Osteocyte (in vitro differentiated cells): ENCODE data around the gene AK5. TPM values are rescaled to one million over a fixed set of nuclear protein-coding genes. Genes with fewer than 3 reads are reported as not detected.

Experiments used
- DNase-seq: peaks from one replicate; pipeline ENCODE4 v3.0.0; 2021; ENCODE audit warnings: mixed read lengths; ENCODE audit not compliant: unreplicated experiment; ENCODE audit errors: extremely low spot score
- H3K27ac Mint-ChIP-seq: one replicate; pipeline ENCODE4 v1.8.0; 2021; ENCODE audit warnings: mild to moderate bottlenecking, mixed read lengths; ENCODE audit not compliant: unreplicated experiment
- H3K27me3 Mint-ChIP-seq: one replicate; pipeline ENCODE4 v1.8.0; 2021; ENCODE audit warnings: mixed read lengths; ENCODE audit not compliant: unreplicated experiment
- H3K36me3 Mint-ChIP-seq: one replicate; pipeline ENCODE4 v1.8.0; 2021; ENCODE audit warnings: mixed read lengths; ENCODE audit not compliant: unreplicated experiment
- H3K4me1 Mint-ChIP-seq: one replicate; pipeline ENCODE4 v1.8.0; 2021; ENCODE audit warnings: mixed read lengths; ENCODE audit not compliant: unreplicated experiment
- H3K4me3 Mint-ChIP-seq: one replicate; pipeline ENCODE4 v1.8.0; 2021; ENCODE audit warnings: mild to moderate bottlenecking, moderate library complexity, mixed read lengths; ENCODE audit not compliant: unreplicated experiment
- H3K9me3 Mint-ChIP-seq: one replicate; pipeline ENCODE4 v1.8.0; 2021; ENCODE audit warnings: mixed read lengths; ENCODE audit not compliant: unreplicated experiment
- total RNA-seq: library from RNA; stranded (reverse); gene quantifications from 2 replicates; pipeline ENCODE4 v1.2.1, GENCODE V29; 2021
- TF ChIP-seq, protein P1 (sequence below): fragments of 200-600 bp; sonication (generic); IDR thresholded peaks from 2 replicates; pipeline ENCODE4 v1.5.0; 2021; ENCODE audit warnings: antibody characterized with exemption, mild to moderate bottlenecking, moderate library complexity

Gene AK5
- total RNA-seq, 1 donor from 2014 or later: 38.1 TPM

DNA sequence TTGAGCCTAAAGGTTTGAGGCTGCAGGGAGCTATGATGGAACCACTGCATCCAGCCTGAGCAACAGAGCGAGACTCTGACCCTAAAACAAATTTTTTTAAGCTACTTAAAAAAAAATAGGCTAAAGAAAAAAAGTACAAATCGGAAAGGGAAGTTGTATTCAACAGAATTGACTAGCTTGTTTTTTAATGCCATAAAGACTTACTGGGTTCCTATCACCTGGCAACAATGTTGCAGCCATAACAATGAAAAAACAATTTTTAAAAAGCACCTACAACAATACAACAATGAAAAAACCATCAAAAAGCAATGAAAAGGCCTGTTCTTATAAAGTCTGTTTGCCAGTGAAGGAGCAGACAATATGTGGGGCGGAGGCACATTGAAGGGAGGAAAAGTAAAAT, 42.5 kb upstream of the AK5 start:
- TF ChIP-seq, protein P1, sequence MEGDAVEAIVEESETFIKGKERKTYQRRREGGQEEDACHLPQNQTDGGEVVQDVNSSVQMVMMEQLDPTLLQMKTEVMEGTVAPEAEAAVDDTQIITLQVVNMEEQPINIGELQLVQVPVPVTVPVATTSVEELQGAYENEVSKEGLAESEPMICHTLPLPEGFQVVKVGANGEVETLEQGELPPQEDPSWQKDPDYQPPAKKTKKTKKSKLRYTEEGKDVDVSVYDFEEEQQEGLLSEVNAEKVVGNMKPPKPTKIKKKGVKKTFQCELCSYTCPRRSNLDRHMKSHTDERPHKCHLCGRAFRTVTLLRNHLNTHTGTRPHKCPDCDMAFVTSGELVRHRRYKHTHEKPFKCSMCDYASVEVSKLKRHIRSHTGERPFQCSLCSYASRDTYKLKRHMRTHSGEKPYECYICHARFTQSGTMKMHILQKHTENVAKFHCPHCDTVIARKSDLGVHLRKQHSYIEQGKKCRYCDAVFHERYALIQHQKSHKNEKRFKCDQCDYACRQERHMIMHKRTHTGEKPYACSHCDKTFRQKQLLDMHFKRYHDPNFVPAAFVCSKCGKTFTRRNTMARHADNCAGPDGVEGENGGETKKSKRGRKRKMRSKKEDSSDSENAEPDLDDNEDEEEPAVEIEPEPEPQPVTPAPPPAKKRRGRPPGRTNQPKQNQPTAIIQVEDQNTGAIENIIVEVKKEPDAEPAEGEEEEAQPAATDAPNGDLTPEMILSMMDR: no peak
- no peaks in the 10 kb centered on the region for H3K27me3 Mint-ChIP-seq
- H3K36me3 Mint-ChIP-seq: peaks cover 2% of the 10 kb centered on the region
- H3K27ac Mint-ChIP-seq: no peak overlapping the region
- DNase-seq: no peak
- peaks cover 6% of the 10 kb centered on the region for H3K9me3 Mint-ChIP-seq
- no peaks in the 10 kb centered on the region for H3K4me1 Mint-ChIP-seq
- H3K4me3 Mint-ChIP-seq: no peak overlapping the region

DNA sequence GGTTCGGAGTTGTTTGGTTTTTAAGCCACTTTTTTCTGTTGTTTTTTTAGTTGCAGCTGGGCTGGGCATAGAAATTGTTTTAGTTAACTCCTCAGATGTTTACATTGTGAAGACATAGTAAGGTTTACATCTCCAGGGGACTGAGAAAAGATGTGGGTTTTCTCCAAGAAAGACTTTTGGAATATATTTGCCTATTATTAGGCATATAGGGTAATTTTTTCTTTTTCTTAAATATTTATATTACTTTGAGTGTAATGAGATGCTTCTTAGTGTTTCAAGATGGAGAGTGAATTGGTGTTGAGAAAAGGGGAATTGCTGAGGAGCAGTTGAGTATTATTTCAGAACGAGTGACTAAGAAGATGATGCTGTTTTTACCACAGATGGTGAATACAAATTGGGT, 36.0 kb upstream of the AK5 start:
- Mint-ChIP-seq H3K27me3 (no peaks in the 10 kb centered on the region), H3K4me1 (peaks cover 12% of the 10 kb centered on the region), H3K27ac (peak overlapping the region; percentile 51), H3K36me3 (peaks cover 19% of the 10 kb centered on the region), H3K9me3 (peaks cover 28% of the 10 kb centered on the region), H3K4me3 (no peak overlapping the region)
- DNase-seq: no peak
- TF ChIP-seq, protein P1: no peak

DNA sequence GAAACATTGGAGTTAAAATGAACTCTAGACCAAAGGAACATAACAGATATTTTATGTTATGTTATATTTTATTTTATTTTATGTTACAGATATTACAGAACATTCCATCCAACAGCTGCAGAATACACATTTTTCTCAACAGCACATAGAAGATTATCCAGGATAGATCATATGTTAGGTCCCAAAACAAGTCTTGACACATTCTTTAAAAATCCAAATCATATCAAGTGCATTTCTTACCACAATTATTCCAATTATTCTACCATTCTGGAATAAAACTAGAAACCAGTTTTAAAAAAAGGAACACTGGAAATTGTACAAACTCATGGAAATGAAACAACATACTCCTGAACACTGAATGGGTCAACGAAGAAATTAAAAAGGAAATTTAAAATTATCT, 31.7 kb upstream of the AK5 start:
- Mint-ChIP-seq H3K27ac (no peak overlapping the region), H3K9me3 (peaks cover 52% of the 10 kb centered on the region), H3K27me3 (no peaks in the 10 kb centered on the region), H3K4me3 (no peak overlapping the region), H3K4me1 (peaks cover 12% of the 10 kb centered on the region), H3K36me3 (peaks cover 26% of the 10 kb centered on the region)
- TF ChIP-seq, protein P1: no peak
- no peak for DNase-seq

DNA sequence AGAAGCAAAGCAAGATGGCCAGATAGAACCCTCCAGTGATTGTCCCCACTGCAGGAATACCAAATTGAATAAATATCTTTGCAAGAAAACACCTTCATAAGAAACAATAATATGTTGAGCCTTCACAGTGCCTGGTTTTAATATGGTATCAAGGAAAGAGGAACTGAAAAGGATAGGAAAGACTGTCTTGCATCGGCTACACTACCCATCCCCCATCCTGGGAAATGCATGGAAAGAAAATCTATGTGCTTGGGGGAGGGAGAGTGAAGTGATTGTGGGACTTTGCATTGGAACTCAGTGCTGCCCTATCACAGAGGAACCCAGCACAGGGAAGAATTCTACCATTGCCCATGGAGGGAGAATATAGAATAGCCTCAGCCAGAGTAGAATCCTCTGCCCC, 28.6 kb upstream of the AK5 start:
- H3K36me3 Mint-ChIP-seq: peaks cover 22% of the 10 kb centered on the region

DNA sequence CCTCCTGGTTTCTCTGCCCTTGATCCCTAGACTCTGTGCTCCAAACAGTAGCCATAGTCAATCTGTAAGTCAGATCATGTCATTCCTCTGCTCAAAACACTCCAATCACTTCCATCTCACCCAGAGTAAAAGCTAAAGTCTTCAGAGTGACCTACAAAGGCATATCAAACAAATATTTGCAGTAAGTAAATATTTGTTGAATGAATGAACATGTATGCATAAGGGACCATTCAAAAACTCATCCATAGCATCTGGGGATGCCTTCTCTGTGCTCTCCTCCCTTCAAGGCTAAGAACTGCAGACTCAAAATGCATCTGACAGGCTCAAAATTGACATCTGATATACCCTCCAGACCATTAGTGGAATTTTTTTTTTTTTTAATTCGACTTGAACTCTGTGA, 18.1 kb upstream of the AK5 start:
- H3K27me3 Mint-ChIP-seq: no peaks in the 10 kb centered on the region
- H3K4me3 Mint-ChIP-seq: no peak overlapping the region
- no peak for DNase-seq
- no peak overlapping the region for H3K27ac Mint-ChIP-seq
- no peaks in the 10 kb centered on the region for H3K36me3 Mint-ChIP-seq
- H3K4me1 Mint-ChIP-seq: no peaks in the 10 kb centered on the region
- peaks cover 8% of the 10 kb centered on the region for H3K9me3 Mint-ChIP-seq
- TF ChIP-seq, protein P1: no peak

More for the DNA sequence above, 28.6 kb upstream of the AK5 start:
- TF ChIP-seq, protein P1: no peak
- no peak overlapping the region for H3K4me3 Mint-ChIP-seq
- H3K4me1 Mint-ChIP-seq: peaks cover 1% of the 10 kb centered on the region
- H3K27ac Mint-ChIP-seq: no peak overlapping the region
- no peaks in the 10 kb centered on the region for H3K27me3 Mint-ChIP-seq
- peaks cover 58% of the 10 kb centered on the region for H3K9me3 Mint-ChIP-seq
- no peak for DNase-seq
